GM12801 (cell line): ENCODE data around the gene COL23A1.

Source experiments
- CTCF ChIP-seq: IDR thresholded peaks from one replicate; pipeline ENCODE4 v1.5.1; 2011; ENCODE audit warnings: control low read depth; ENCODE audit not compliant: insufficient read length; ENCODE audit errors: extremely low read depth

Gene COL23A1

GRCh38 chr5:178378527-178379484 is 211.4 kb downstream of the COL23A1 start:
- no peak for TF ChIP-seq CTCF

- TF ChIP-seq CTCF = no peak
Measured at GRCh38 chr5:178377583-178378270, 212.5 kb downstream of the COL23A1 start.

GRCh38 chr5:178376921-178377582 is 213.1 kb downstream of the COL23A1 start:
- no peak for TF ChIP-seq CTCF

GRCh38 chr5:178375348-178375747 is 214.8 kb downstream of the COL23A1 start:
- TF ChIP-seq CTCF = no peak

- TF ChIP-seq CTCF = no peak
Measured at GRCh38 chr5:178373711-178374110, 216.5 kb downstream of the COL23A1 start.

- no peak for TF ChIP-seq CTCF
Measured at GRCh38 chr5:178372142-178372571, 218.0 kb downstream of the COL23A1 start.
